Lower leg skin (tissue), 4 donors: ENCODE data around the gene DPM3. TPM values are rescaled to one million over a fixed set of nuclear protein-coding genes. Genes with fewer than 3 reads are reported as not detected.

Experiments used
- DNase-seq, 2 donors: peaks; one replicate each; pipeline ENCODE4 v3.0.0-alpha.2; 2019; ENCODE audit warnings: low spot score in 2 of 2
- H3K4me3 ChIP-seq: fragments of 200-600 bp; sonication (generic); 2 replicates; pipeline ENCODE4 v1.5.1; 2017; ENCODE audit warnings: mild to moderate bottlenecking, low read depth; ENCODE audit not compliant: poor library complexity, severe bottlenecking
- POLR2A ChIP-seq, 2 donors: fragments of 450-650 bp; IDR thresholded peaks; one replicate each; pipeline ENCODE4 v1.6.1; 2016 to 2017; ENCODE audit warnings: antibody characterized with exemption in 2 of 2, mild to moderate bottlenecking in 1 of 2, moderate library complexity in 1 of 2
- WGBS, 2 donors: methylation state at CpG; one replicate each; pipeline ENCODE4 v1.1.5; 2018; 5-methylcytosine and 5-hydroxymethylcytosine counted together
- intact Hi-C: fragments of 100-400 bp; cut with DNase I; formaldehyde crosslinking; loops from one replicate; pipeline ENCODE4 v1.15.0; 2023; ENCODE audit warnings: low total_unique reads
- total RNA-seq, 4 donors: library from RNA; depleted of rRNA; stranded (reverse); fragments of >200 nt; gene quantifications; one replicate each; pipeline ENCODE4 v1.1.0, GENCODE V29; 2016
- TF ChIP-seq, protein P1 (sequence below), 3 donors: fragments of 450-650 bp; IDR thresholded peaks; one replicate each; pipeline ENCODE4 v1.5.1; 2016; ENCODE audit warnings: antibody characterized with exemption in 3 of 3, mild to moderate bottlenecking in 3 of 3, moderate library complexity in 2 of 3

The DPM3 gene
- total RNA-seq, 4 donors from 2014 or later, result 19.2 to 74.7 (median 36.9) TPM

DNA sequence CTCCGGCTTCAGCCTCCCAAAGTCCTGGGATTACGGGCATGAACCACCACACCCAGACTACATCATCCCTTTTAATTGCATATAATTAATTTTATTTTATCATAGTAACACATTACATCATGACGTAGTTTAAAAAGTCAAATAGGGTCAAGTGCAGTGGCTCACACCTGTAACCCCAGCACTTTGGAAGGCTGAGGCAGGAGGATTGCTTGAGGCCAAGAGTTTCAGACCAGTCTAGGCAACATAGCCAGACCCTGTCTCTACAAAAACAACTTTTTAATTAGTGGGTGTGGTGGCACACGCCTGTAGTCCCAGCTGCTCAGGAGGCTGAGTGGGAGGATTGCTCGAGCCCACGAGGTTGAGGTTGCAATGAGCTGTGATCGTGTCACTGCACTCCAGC lies 41.0 kb downstream of the DPM3 start:
- no peak for DNase-seq
- no peak overlapping the region for H3K4me3 ChIP-seq
- WGBS, 2 donors, result 78 to 83% methylated on average over 7 of the region's 7 CpGs
- TF ChIP-seq POLR2A (IDR thresholded peaks at IDR 0.05), result no peak
- TF ChIP-seq, protein P1, sequence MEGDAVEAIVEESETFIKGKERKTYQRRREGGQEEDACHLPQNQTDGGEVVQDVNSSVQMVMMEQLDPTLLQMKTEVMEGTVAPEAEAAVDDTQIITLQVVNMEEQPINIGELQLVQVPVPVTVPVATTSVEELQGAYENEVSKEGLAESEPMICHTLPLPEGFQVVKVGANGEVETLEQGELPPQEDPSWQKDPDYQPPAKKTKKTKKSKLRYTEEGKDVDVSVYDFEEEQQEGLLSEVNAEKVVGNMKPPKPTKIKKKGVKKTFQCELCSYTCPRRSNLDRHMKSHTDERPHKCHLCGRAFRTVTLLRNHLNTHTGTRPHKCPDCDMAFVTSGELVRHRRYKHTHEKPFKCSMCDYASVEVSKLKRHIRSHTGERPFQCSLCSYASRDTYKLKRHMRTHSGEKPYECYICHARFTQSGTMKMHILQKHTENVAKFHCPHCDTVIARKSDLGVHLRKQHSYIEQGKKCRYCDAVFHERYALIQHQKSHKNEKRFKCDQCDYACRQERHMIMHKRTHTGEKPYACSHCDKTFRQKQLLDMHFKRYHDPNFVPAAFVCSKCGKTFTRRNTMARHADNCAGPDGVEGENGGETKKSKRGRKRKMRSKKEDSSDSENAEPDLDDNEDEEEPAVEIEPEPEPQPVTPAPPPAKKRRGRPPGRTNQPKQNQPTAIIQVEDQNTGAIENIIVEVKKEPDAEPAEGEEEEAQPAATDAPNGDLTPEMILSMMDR (IDR thresholded peaks at IDR 0.05), result no peak
- intact Hi-C loops, result no loop called here

DNA sequence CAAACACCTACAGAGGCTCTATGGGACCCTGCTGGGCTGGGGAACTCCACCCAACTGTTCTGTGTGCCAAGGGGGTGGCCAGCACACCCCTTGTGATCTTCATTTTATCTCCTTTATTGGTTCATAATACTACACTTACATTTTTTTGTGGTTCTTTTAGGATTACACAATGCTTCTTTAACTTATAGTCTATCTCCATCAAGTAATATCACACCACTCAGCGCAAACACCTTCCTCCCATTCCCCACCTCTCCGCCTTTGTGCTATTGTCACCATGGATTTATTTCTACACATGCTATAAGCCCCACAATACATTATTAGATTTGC lies 45.7 kb downstream of the DPM3 start:
- no peak for DNase-seq
- intact Hi-C loops, result no loop called here
- no peak overlapping the region for H3K4me3 ChIP-seq
- TF ChIP-seq, protein P1 (IDR thresholded peaks at IDR 0.05), result no peak
- no peak for TF ChIP-seq POLR2A (IDR thresholded peaks at IDR 0.05)
- 73 to 79% methylated on average over 2 of the region's 2 CpGs for WGBS, 2 donors

DNA sequence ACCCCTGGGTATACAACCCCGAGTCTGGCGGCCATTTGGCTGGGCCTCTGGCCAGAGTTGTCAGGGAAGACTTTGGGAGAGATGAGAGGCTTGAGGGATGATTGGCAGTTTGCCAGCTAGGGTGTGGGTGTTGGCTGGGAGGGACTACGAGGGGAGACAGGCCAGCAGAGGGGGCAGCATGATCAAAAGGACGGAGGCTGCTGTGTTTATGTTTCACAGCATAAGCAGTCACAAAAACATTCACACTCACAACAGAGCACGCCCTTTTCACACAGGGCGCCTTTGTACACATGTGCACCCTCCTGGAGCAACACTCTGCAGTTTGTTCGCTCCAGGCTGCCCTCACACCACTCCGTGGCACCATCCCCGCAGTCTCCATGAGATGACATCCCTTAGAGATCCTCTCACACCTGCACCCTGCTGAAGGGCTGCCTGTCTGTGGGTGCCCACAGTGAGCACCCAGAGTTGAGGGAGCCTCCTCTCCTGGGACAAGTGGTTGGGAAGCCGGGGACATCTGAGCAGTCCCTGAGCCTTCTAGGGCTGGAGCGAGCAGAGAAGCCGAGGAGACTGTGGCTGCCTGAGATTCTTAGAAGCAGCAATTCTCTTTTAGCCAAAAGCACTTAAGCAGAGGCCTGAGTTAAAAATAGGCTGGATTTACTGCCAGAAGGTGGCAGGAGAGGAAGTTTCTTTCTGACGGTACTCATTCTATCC lies 46.3 kb downstream of the DPM3 start:
- WGBS, 2 donors, result 7 to 9% methylated on average over 13 of the region's 13 CpGs
- no peak overlapping the region for H3K4me3 ChIP-seq
- intact Hi-C loops, result no loop called here
- DNase-seq, result no peak
- TF ChIP-seq, protein P1 (IDR thresholded peaks at IDR 0.05), result no peak
- TF ChIP-seq POLR2A (IDR thresholded peaks at IDR 0.05), result no peak

DNA sequence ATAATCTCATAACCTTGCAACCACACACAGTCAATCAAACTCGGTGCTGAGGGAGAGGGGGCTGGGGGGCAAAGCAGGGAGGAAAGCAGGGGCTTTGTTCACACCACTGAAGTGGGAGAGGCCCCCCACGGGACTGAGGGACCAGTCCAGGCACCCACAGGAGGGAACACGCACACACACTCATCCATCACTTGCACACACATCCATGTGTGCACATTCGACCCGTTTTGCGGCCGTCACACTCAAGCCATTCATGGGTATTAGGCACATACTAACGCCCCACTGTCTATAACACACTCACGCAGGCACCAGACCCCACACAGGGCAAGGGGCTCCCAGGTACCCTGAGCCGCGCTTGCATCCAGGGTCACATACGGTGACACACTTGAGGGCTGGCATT lies 47.7 kb downstream of the DPM3 start:
- 85 to 87% methylated on average over 12 of the region's 12 CpGs for WGBS, 2 donors
- H3K4me3 ChIP-seq, result no peak overlapping the region
- no peak for DNase-seq
- intact Hi-C loops, result no loop called here
- TF ChIP-seq, protein P1 (IDR thresholded peaks at IDR 0.05), result no peak
- no peak for TF ChIP-seq POLR2A (IDR thresholded peaks at IDR 0.05)

DNA sequence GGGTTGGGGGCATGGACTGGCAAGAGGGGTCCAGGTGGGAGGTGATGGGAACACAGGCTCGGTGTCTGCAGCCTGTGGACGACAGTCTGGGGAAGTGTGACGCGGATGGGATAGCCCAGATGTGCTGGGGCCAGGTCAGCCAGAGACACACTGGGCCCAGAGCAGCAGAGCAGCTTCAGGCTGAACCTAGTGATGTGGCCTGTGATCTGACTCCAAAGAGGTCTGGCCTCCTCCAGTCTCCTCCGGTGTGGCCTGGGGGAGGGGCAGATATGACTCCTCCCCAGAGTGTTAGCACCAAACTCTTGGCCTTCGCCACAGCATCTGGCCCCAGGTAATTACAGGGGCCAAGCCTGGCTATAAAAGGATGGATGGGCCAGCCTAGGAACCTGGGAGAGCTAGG lies 48.2 kb downstream of the DPM3 start:
- no peak overlapping the region for H3K4me3 ChIP-seq
- DNase-seq, result no peak
- intact Hi-C loops, result no loop called here
- TF ChIP-seq, protein P1 (IDR thresholded peaks at IDR 0.05), result no peak
- TF ChIP-seq POLR2A (IDR thresholded peaks at IDR 0.05), result no peak
- WGBS, 2 donors, result 76 to 90% methylated on average over 5 to 6 of the region's 6 CpGs
